ENCODE results near the gene TPRA1.

The TPRA1 gene

GRCh38 chr3:127588806-127589577, 1.5 kb downstream of the TPRA1 start:
- DNase-seq, result no peak

GRCh38 chr3:127587876-127588275, 2.7 kb downstream of the TPRA1 start:
- no peak for DNase-seq

- DNase-seq, result no peak
These were observed 4.6 kb downstream of the TPRA1 start for GRCh38 chr3:127585813-127586413.

GRCh38 chr3:127585163-127585812, 5.2 kb downstream of the TPRA1 start:
- no peak for DNase-seq

- DNase-seq, result no peak
These were observed 5.8 kb downstream of the TPRA1 start for GRCh38 chr3:127584734-127585133.

GRCh38 chr3:127580327-127581060, 10.0 kb downstream of the TPRA1 start:
- no peak for DNase-seq

- no peak for DNase-seq
These were observed 11.7 kb downstream of the TPRA1 start for GRCh38 chr3:127578802-127579201.

GRCh38 chr3:127578168-127578567, 12.4 kb downstream of the TPRA1 start:
- no peak for DNase-seq

- DNase-seq, result no peak
These were observed 13.1 kb downstream of the TPRA1 start for GRCh38 chr3:127577448-127577847.

GRCh38 chr3:127574880-127575878, 15.4 kb downstream of the TPRA1 start:
- DNase-seq, result peak; percentile 84

GRCh38 chr3:127573912-127574311, 16.6 kb downstream of the TPRA1 start:
- DNase-seq, result no peak

- no peak for DNase-seq
These were observed 17.1 kb downstream of the TPRA1 start for GRCh38 chr3:127573401-127573800.

GRCh38 chr3:127572735-127573134, 17.8 kb downstream of the TPRA1 start:
- DNase-seq, result no peak

GRCh38 chr3:127572186-127572585, 18.3 kb downstream of the TPRA1 start:
- no peak for DNase-seq

GRCh38 chr3:127570520-127570919, 20.0 kb downstream of the TPRA1 start:
- DNase-seq, result no peak

- no peak for DNase-seq
These were observed 21.4 kb downstream of the TPRA1 start for GRCh38 chr3:127569160-127569559.

GRCh38 chr3:127568586-127568985, 21.9 kb downstream of the TPRA1 start:
- no peak for DNase-seq

GRCh38 chr3:127566833-127567232, 23.7 kb downstream of the TPRA1 start:
- DNase-seq, result no peak

- DNase-seq, result no peak
These were observed 24.8 kb downstream of the TPRA1 start for GRCh38 chr3:127565711-127566110.

- peak; percentile 49 for DNase-seq
These were observed 30.3 kb downstream of the TPRA1 start for GRCh38 chr3:127560051-127560787.

GRCh38 chr3:127556565-127556964, 34.0 kb downstream of the TPRA1 start:
- DNase-seq, result no peak

Measured in MV-4-11 (cell line).